GM13977 (cell line): ENCODE measurements around the gene SUSD6.
"Not testable (repeated sequence)": the region's sequence is repeated elsewhere in the genome, so short reads cannot be mapped to it uniquely, and the experiment has no call there.

Experiments
- DNase-seq: peaks from one replicate; pipeline ENCODE4 v3.0.0; 2012; ENCODE audit warnings: low spot score
- CTCF ChIP-seq: IDR thresholded peaks from 2 replicates; pipeline ENCODE4 v1.5.1; 2012; ENCODE audit warnings: mild to moderate bottlenecking, control low read depth; ENCODE audit not compliant: insufficient read depth; ENCODE audit errors: extremely low read depth, missing control alignments
- in situ Hi-C: fragments of 300-500 bp; cut with MboI; formaldehyde crosslinking; loops from one replicate; pipeline ENCODE4 v1.12.0; 2022; ENCODE audit warnings: low sequenced_read_pairs, low pct_unique_long_range_greater_than_20kb, mixed read lengths, inconsistent platforms; ENCODE audit not compliant: unreplicated experiment

The SUSD6 gene

GRCh38 chr14:69586404-69586803, 25.0 kb upstream of the SUSD6 start:
- in situ Hi-C loops: loop anchor here (25.0 kb wide), 1 partner anchor 451 kb away; no protein-coding TSS in a partner anchor
- TF ChIP-seq CTCF: no peak
- no peak for DNase-seq

- no peak for DNase-seq
- TF ChIP-seq CTCF: no peak
- in situ Hi-C loops: loop anchor here (25.0 kb wide), 1 partner anchor 450 kb away; no protein-coding TSS in a partner anchor
These were observed 24.0 kb upstream of the SUSD6 start for GRCh38 chr14:69587389-69587788.

GRCh38 chr14:69591317-69591716, 20.1 kb upstream of the SUSD6 start:
- DNase-seq: no peak
- in situ Hi-C loops: loop anchor here (25.0 kb wide), 1 partner anchor 446 kb away; no protein-coding TSS in a partner anchor
- TF ChIP-seq CTCF: no peak

GRCh38 chr14:69593018-69593677, 18.2 kb upstream of the SUSD6 start:
- no peak for DNase-seq
- in situ Hi-C loops: loop anchor here (25.0 kb wide), 1 partner anchor 444 kb away; no protein-coding TSS in a partner anchor
- no peak for TF ChIP-seq CTCF

- DNase-seq: no peak
These were observed 16.6 kb upstream of the SUSD6 start for GRCh38 chr14:69594846-69595245.

GRCh38 chr14:69595336-69595735, 16.1 kb upstream of the SUSD6 start:
- no peak for TF ChIP-seq CTCF
- no peak for DNase-seq
- in situ Hi-C loops: loop anchor here (25.0 kb wide), 1 partner anchor 442 kb away; no protein-coding TSS in a partner anchor

More at GRCh38 chr14:69594846-69595245, 16.6 kb upstream of the SUSD6 start:
- in situ Hi-C loops: loop anchor here (25.0 kb wide), 1 partner anchor 442 kb away; no protein-coding TSS in a partner anchor
- no peak for TF ChIP-seq CTCF

- in situ Hi-C loops: loop anchor here (25.0 kb wide), 1 partner anchor 438 kb away; no protein-coding TSS in a partner anchor
- not testable (repeated sequence) for DNase-seq
These were observed 12.0 kb upstream of the SUSD6 start for GRCh38 chr14:69599431-69599830.
